Measurements from ENCODE around the gene SPOPL.

The SPOPL gene

DNA sequence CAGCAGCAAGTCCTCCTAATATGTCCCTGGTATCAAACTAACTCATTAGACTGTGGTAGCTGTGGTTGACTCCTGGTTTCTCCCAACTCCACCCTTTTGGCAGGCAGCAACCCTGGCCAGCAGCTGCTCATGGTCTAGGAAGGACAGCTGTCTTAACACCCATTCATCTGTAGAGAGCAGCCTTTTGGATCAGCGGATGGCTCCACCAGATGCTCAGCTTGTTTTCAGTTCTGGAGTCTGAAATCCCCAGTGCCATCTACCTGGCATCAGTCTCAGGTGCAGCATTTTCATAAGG lies 100.5 kb downstream of the SPOPL start:
- TF ChIP-seq, protein P1, sequence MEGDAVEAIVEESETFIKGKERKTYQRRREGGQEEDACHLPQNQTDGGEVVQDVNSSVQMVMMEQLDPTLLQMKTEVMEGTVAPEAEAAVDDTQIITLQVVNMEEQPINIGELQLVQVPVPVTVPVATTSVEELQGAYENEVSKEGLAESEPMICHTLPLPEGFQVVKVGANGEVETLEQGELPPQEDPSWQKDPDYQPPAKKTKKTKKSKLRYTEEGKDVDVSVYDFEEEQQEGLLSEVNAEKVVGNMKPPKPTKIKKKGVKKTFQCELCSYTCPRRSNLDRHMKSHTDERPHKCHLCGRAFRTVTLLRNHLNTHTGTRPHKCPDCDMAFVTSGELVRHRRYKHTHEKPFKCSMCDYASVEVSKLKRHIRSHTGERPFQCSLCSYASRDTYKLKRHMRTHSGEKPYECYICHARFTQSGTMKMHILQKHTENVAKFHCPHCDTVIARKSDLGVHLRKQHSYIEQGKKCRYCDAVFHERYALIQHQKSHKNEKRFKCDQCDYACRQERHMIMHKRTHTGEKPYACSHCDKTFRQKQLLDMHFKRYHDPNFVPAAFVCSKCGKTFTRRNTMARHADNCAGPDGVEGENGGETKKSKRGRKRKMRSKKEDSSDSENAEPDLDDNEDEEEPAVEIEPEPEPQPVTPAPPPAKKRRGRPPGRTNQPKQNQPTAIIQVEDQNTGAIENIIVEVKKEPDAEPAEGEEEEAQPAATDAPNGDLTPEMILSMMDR (IDR thresholded peaks at IDR 0.05; ENCODE audit: insufficient read depth, missing control alignments) = no peak
- FAIRE-seq (no peak), DNase-seq (ENCODE audit: insufficient read length, low spot score) (no peak)

DNA sequence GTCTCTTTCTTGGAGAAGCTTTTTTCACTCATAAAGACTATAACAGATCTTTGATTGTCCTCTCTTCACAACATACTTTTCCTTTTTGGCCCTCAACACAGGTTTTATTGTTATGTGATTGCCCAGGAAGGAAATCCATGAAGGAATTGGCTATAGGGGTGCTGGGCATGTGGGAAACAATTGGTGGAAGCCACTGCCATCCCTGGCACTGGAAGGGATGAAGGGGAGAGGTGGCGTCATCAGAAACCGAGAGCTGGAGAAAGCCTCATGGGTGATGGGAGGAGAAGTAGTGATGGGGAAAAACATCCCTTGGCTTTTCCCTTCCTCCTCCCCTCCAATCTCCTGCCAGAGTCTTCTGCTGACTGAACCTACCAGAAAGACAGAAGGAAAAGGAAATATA lies 106.2 kb downstream of the SPOPL start:
- FAIRE-seq (no peak), DNase-seq (ENCODE audit: insufficient read length, low spot score) (no peak)
- TF ChIP-seq, protein P1 (IDR thresholded peaks at IDR 0.05; ENCODE audit: insufficient read depth, missing control alignments) = no peak

DNA sequence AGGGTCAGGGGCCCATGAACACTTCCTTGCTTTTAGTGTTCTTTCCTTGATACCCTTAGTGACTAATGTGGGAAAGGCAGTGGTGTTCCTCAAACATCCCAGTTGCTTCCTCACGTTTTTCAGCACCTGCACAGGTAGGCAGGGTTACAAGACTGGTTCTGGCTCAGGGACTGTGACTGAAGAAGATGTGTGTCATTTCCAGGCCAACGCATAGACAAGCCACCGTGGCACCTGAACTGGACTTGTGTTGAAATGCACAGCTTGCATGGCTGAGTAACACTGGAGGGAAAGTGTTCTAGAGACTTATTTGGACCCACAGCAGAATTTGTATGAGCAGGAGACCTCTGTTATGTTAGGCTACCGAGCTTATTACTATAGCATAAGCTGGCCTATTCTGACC lies 107.9 kb downstream of the SPOPL start:
- FAIRE-seq (no peak), DNase-seq (ENCODE audit: insufficient read length, low spot score) (no peak)
- TF ChIP-seq, protein P1 (IDR thresholded peaks at IDR 0.05; ENCODE audit: insufficient read depth, missing control alignments) = no peak

DNA sequence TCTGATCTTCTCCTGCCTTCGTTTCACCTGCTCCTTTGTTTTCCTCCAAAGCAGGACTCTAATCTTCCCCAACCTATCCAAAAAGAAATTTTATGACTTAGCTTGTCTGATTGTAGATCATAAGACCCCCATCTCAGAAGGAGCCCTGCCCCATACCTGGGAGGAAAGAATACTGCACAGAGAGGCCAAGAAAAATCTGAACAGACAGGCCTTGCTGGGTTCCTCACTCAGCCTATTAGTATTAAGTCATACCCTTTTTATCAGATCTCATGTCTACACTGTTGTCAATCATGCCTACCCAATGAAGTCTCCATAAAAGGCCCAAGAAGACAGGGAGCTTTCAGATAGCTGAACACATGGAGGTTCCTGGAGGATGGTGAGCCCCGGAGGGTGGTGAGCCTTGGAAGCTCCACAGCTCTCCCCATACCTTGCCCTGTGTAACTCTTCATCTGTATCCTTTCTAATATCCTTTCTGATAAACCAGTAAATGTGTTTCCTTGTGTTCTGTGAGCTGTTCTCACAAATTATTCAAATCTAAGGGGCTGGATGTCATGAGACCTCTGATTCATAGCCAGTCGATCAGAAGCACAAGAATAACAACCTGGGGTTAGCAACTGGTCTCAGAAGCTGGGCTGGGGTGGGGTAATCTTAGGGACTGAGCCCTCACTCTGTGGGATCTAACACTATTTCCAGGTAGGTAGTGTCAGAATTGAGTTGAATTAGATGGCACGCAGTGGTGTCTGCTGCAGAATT lies 108.8 kb downstream of the SPOPL start:
- DNase-seq (ENCODE audit: insufficient read length, low spot score) (no peak), FAIRE-seq (no peak)
- TF ChIP-seq, protein P1 (IDR thresholded peaks at IDR 0.05; ENCODE audit: insufficient read depth, missing control alignments) = no peak

DNA sequence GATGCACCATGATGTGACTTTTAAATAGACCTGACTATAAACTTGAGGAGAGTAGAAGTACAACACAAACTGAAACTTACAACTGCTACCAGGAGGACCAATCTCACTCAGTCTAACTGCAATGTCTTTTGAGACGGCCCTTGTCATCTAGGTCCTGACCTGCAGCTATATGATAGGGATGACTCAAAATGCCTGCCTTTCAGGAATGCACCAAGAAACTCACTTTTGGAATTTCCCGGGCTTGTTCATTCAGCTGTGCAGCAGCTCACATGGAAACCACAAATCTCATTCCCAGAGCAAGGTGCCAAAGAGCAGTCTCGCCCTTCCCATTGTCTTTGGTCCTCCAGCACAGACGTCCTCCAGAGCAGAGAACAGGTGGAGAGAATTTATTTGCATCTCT lies 113.7 kb downstream of the SPOPL start:
- DNase-seq (ENCODE audit: insufficient read length, low spot score) = no peak
- TF ChIP-seq, protein P1 (IDR thresholded peaks at IDR 0.05; ENCODE audit: insufficient read depth, missing control alignments) = no peak
- no peak for FAIRE-seq

DNA sequence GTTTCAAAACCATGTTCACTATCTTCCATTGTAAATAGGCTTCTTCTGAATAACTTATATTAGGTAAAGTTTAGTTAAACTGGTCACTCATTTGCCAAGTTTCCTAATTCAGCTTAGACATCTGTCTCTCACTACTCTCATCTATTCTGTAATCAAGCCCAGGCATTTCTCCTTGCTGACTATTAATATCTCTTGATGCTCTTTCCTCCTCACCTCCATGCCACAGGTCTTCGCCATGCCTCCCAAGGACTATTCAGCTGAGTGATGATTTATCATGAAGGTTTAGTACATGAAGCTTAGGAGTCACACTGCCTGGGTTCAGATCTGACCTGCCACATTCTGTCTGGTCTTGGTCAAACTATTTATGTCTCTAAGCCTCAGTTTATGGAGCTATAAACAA lies 115.5 kb downstream of the SPOPL start:
- TF ChIP-seq, protein P1 (IDR thresholded peaks at IDR 0.05; ENCODE audit: insufficient read depth, missing control alignments) = no peak
- FAIRE-seq = no peak

DNA sequence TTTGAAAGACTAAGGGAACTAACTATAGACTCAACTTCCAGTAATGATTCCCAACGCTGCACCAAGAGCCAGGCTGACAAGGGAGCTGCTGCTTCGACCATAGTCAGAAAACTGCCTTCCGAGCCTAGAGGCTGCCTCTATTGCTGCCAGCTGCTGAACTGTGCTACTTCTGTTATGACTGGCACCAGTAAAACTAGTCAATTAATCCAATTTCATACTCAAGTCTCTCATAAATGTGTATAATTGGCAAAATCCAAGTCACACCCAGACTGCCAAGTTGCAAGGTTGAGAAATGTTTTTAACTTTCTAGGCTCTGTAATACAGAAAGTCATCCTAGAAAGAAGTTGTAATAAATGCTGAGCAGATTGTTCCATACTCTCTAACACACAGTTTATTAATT lies 117.4 kb downstream of the SPOPL start:
- DNase-seq (ENCODE audit: insufficient read length, low spot score) (no peak), FAIRE-seq (no peak)
- TF ChIP-seq, protein P1 (IDR thresholded peaks at IDR 0.05; ENCODE audit: insufficient read depth, missing control alignments) = no peak

More for the DNA sequence above, 115.5 kb downstream of the SPOPL start:
- DNase-seq (ENCODE audit: insufficient read length, low spot score) = no peak

All from D721Med (cell line).